ENCODE data around the gene TNRC6C. TPM values are rescaled to one million over a fixed set of nuclear protein-coding genes. Genes with fewer than 3 reads are reported as not detected.
A peak's percentile ranks its signal among the peaks of the same experiment; 100 is the strongest.

TNRC6C gene
- total and polyA plus RNA-seq, 4 donors, result 1.3 to 7.7 (median 2.9) TPM

DNA sequence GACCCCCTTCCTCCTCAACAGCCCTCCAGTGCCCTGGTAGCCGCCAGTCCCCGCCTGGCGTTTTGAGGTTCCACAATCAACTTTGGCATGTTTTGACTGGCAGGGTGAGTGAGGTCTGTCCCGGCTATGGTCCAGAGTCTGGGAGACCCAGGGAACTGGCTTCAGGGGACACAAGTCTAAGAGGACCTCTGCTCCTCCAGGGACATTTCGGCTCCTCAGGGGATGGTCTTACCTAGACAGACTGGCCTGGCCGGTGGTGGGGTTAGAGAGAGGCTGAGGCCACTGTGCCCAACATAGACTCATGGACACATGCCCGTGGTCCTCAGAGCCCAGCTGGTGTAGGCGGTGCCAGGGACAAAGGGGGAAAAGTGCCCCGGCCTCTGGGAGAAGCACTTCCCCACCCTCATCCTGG, 174.3 kb downstream of the TNRC6C start:
- DNase-seq (ENCODE audit: low spot score), result no peak
- no peaks in the 10 kb centered on the region for H3K36me3 ChIP-seq (ENCODE audit: control insufficient read depth in 4 of 4, insufficient read depth in 3 of 4, low read depth in 1 of 4, low read length in 3 of 4)
- H3K27ac ChIP-seq (ENCODE audit: low read depth in 1 of 2, low read length in 2 of 2), result no peak overlapping the region
- H3K27me3 ChIP-seq (ENCODE audit: control insufficient read depth in 4 of 4, insufficient read depth in 4 of 4, low read length in 3 of 4), result no peaks in the 10 kb centered on the region
- 83% methylated on average over 9 of the region's 9 CpGs for WGBS
- H3K9ac ChIP-seq (ENCODE audit: low read depth in 1 of 2, low read length in 2 of 2), result no peak overlapping the region
- TF ChIP-seq, protein P1, sequence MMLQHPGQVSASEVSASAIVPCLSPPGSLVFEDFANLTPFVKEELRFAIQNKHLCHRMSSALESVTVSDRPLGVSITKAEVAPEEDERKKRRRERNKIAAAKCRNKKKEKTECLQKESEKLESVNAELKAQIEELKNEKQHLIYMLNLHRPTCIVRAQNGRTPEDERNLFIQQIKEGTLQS (IDR thresholded peaks at IDR 0.05), result no peak
- no peak for TF ChIP-seq RAD21 (IDR thresholded peaks at IDR 0.05)
- TF ChIP-seq, protein P2, sequence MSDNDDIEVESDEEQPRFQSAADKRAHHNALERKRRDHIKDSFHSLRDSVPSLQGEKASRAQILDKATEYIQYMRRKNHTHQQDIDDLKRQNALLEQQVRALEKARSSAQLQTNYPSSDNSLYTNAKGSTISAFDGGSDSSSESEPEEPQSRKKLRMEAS (IDR thresholded peaks at IDR 0.05), result no peak
- TF ChIP-seq, protein P3, sequence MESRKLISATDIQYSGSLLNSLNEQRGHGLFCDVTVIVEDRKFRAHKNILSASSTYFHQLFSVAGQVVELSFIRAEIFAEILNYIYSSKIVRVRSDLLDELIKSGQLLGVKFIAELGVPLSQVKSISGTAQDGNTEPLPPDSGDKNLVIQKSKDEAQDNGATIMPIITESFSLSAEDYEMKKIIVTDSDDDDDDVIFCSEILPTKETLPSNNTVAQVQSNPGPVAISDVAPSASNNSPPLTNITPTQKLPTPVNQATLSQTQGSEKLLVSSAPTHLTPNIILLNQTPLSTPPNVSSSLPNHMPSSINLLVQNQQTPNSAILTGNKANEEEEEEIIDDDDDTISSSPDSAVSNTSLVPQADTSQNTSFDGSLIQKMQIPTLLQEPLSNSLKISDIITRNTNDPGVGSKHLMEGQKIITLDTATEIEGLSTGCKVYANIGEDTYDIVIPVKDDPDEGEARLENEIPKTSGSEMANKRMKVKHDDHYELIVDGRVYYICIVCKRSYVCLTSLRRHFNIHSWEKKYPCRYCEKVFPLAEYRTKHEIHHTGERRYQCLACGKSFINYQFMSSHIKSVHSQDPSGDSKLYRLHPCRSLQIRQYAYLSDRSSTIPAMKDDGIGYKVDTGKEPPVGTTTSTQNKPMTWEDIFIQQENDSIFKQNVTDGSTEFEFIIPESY (IDR thresholded peaks at IDR 0.05), result no peak
- TF ChIP-seq EGR1 (IDR thresholded peaks at IDR 0.05; ENCODE audit: low read depth in 2 of 2), result no peak
- no peak for TF ChIP-seq GABPA (IDR thresholded peaks at IDR 0.05 in 1 of 2, conservative IDR thresholded peaks at IDR 0.05 in 1 of 2)
- H3K4me1 ChIP-seq (ENCODE audit: control insufficient read depth in 4 of 4, insufficient read depth in 4 of 4, low read length in 3 of 4), result peaks cover 3 to 32% (median 9%) of the 10 kb centered on the region in 4 donors
- no peak overlapping the region for H3K4me3 ChIP-seq (ENCODE audit: low read depth in 1 of 3, low read length in 3 of 3)
- H3K9me3 ChIP-seq (ENCODE audit: control insufficient read depth in 4 of 4, low read length in 3 of 4), result no peaks in the 10 kb centered on the region

DNA sequence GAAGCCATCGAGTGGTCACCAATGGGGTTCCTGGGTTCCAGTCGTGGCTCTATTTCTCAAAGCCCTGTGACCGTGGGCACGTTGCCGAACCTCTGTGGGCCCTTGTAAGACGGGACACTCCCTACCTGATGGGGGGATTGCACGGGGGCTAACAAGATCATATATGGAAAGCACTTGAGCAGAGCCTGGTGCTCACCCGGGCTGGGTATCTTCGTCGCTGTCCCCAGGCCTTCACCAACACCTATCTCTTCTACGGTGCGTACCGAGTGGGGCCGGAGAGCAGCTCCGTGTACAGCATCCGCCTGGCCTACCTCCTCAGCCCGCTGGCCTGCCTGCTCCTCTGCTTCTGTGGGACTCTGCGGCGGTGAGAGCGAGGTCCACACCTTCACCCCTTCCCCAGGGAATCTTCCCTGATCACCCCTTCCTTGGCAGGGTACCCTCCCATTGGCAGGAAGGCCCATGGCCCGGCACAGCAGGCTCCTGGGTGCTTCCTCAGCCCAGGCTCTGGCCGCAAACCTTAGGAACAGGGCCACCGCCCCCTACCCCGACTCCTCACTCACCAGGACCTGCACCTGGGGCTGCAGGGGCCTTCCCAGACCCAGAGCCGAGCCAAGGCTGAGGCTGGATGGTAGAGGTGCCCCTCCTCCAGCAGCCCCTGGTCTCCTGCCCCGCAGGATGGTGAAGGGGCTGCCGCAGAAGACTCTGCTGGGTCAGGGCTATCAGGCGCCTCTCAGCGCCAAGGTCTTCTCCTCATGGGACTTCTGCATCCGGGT, 174.9 kb downstream of the TNRC6C start:
- no peak for DNase-seq (ENCODE audit: low spot score)
- WGBS, result 86% methylated on average over 30 of the region's 30 CpGs
- no peak for TF ChIP-seq FOXA2 (IDR thresholded peaks at IDR 0.05)
- no peak for TF ChIP-seq GABPA (IDR thresholded peaks at IDR 0.05 in 1 of 2, conservative IDR thresholded peaks at IDR 0.05 in 1 of 2)
- no peak for TF ChIP-seq HNF4G (IDR thresholded peaks at IDR 0.05)
- TF ChIP-seq SP1 (IDR thresholded peaks at IDR 0.05), result no peak
- no peaks in the 10 kb centered on the region for H3K9me3 ChIP-seq (ENCODE audit: control insufficient read depth in 4 of 4, low read length in 3 of 4)
- H3K4me1 ChIP-seq (ENCODE audit: control insufficient read depth in 4 of 4, insufficient read depth in 4 of 4, low read length in 3 of 4), result peaks cover 3 to 28% (median 8%) of the 10 kb centered on the region in 4 donors
- no peak overlapping the region for H3K9ac ChIP-seq (ENCODE audit: low read depth in 1 of 2, low read length in 2 of 2)
- H3K4me3 ChIP-seq (ENCODE audit: low read depth in 1 of 3, low read length in 3 of 3), result no peak overlapping the region
- H3K27me3 ChIP-seq (ENCODE audit: control insufficient read depth in 4 of 4, insufficient read depth in 4 of 4, low read length in 3 of 4), result no peaks in the 10 kb centered on the region
- H3K36me3 ChIP-seq (ENCODE audit: control insufficient read depth in 4 of 4, insufficient read depth in 3 of 4, low read depth in 1 of 4, low read length in 3 of 4), result no peaks in the 10 kb centered on the region
- no peak overlapping the region for H3K27ac ChIP-seq (ENCODE audit: low read depth in 1 of 2, low read length in 2 of 2)

DNA sequence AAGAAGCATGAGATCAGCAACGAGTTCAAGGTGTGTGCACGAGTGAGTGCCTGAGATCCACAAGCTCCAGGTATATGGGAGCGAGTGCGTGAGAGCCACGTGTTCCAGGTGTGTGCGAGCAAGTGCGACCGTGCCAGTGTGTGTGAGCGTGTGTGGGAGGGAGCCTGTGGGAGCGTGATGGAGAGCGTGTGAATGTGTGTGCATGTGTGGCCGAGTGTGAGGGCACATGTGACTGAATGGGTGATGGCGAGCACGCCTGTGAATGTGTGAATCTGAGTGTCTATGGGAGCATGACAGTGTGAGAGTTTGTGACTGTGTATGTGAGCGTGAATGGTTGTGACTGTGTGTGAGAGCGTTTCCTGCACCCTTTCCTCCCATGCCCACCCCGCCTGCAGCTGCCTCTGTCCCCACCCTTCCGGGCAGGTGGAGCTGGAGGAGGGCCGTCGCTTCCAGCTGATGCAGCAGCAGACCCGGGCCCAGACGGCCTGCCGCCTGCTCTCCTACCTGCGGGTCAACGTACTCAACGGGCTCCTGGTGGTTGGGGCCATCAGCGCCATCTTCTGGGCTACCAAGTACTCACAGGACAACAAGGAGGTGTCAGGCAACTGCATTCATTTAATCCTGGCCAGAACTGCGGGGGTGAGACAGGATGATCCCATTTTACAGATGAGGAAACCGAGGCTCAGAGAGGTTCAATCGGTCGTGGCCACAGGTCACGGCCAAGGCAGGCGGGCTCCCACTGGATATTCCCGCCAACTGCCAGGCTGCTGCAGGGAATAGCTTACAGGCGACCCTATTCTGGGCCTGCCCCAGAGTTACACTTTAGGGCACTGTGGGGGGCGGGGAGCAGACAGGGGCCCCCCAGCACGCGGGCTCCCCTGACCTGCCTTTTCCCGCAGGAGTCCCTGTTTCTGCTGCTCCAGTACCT, 175.7 kb downstream of the TNRC6C start:
- no peak overlapping the region for H3K27ac ChIP-seq (ENCODE audit: low read depth in 1 of 2, low read length in 2 of 2)
- H3K4me1 ChIP-seq (ENCODE audit: control insufficient read depth in 4 of 4, insufficient read depth in 4 of 4, low read length in 3 of 4), result peaks cover 0 to 20% (median 6%) of the 10 kb centered on the region in 4 donors
- H3K36me3 ChIP-seq (ENCODE audit: control insufficient read depth in 4 of 4, insufficient read depth in 3 of 4, low read depth in 1 of 4, low read length in 3 of 4), result no peaks in the 10 kb centered on the region
- 53% methylated on average over 39 of the region's 39 CpGs for WGBS
- DNase-seq (ENCODE audit: low spot score), result peak; percentile 67
- no peaks in the 10 kb centered on the region for H3K27me3 ChIP-seq (ENCODE audit: control insufficient read depth in 4 of 4, insufficient read depth in 4 of 4, low read length in 3 of 4)
- H3K9me3 ChIP-seq (ENCODE audit: control insufficient read depth in 4 of 4, low read length in 3 of 4), result no peaks in the 10 kb centered on the region
- H3K4me3 ChIP-seq (ENCODE audit: low read depth in 1 of 3, low read length in 3 of 3), result no peak overlapping the region
- TF ChIP-seq TAF1 (conservative IDR thresholded peaks at IDR 0.05) (no peak), CTCF (IDR thresholded peaks at IDR 0.05; ENCODE audit: low read depth, low read length, missing input control) (peak; percentile 40), RAD21 (IDR thresholded peaks at IDR 0.05) (peak; percentile 50 to 74)
- no peak overlapping the region for H3K9ac ChIP-seq (ENCODE audit: low read depth in 1 of 2, low read length in 2 of 2)
